HG03175 (cell line): Measurements from ENCODE around the gene ZFPL1.
"Not testable (repeated sequence)": the region's sequence is repeated elsewhere in the genome, so short reads cannot be mapped to it uniquely, and the experiment has no call there.

Experiments
- ATAC-seq: cut with Tn5 transposase; IDR thresholded peaks from one replicate; pipeline ENCODE4 v1.9.1; 2021; ENCODE audit warnings: mild to moderate bottlenecking, moderate library complexity; ENCODE audit not compliant: unreplicated experiment

The ZFPL1 gene

DNA sequence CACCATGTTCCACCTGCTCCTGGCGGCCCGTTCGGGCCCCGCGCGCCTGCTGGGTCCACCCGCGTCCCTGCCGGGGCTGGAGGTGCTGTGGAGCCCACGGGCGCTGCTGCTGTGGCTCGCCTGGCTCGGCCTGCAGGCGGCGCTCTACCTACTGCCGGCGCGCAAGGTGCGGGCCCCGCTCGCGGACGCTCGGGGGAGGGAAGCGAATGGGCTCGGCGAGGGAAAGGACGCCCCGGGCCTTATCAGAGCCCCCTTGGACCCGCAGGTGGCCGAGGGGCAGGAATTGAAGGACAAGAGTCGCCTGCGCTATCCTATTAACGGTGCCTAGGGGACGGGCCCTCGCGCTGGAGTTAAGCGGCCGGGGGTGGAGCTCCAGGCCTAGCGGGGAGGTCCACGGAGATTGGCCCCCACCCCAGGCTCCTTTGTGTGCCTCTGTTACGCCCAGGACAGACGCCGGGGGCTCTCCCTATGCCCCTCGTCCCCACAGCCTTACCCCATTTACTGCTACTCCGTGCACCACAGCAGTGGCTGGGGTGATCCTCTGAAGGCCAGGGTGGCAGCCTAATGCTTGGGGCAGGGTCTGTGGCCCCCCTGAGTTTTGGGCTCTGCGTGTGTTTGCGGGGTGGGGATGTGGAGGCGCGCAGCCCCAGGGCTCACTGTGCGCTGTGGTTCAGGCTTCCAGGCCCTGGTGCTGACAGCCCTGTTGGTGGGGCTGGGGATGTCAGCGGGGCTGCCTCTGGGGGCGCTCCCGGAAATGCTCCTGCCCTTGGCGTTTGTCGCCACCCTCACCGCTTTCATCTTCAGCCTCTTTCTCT, 28.7 kb downstream of the ZFPL1 start:
- ATAC-seq, result peak; percentile 38

GRCh38 chr11:65113361-65113756, 29.3 kb downstream of the ZFPL1 start:
- no peak for ATAC-seq

DNA sequence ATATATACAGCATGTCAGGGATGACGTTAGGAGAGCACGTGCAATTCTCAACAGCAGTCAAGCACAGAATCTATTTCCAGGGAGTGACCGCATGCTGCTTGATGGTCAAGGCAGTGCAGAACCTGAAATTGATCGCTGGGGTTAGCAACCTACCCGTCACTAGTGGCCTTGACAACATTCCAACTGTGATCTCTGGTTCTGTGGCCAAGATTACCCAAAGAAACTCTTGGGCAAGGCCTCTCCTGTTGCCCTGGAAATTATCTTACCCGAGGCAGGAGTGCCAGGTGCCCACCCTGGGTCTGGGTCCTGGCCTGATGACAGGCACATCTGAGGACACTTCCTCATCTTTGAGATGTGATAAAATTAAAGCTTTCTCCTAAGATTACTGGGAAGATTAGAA, 29.8 kb downstream of the ZFPL1 start:
- no peak for ATAC-seq

DNA sequence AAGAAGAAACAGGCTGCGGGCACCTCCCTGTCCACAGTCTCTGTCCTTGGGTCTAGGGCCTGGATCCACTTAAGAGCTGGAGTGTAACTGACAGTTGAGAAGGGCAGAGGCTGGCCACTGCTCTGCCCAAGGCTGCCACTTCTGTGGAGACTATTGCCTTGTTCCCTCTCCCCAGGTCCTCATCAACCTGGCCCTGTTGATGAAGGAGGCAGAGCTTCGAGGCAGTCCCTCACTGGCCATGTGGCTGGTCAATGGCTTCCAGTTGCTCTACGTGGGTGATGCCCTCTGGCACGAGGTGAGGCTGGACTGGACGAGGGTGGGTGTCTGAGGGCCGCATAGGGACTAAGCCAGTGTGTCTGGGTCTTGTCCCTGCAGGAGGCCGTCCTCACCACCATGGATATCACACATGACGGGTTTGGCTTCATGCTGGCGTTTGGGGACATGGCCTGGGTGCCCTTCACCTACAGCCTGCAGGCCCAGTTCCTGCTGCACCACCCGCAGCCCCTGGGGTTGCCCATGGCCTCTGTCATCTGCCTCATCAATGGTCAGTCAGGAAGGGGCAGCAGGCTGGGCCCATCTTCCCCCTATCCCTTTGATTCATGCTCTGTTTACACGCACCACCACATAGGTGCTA, 30.6 kb downstream of the ZFPL1 start:
- no peak for ATAC-seq

DNA sequence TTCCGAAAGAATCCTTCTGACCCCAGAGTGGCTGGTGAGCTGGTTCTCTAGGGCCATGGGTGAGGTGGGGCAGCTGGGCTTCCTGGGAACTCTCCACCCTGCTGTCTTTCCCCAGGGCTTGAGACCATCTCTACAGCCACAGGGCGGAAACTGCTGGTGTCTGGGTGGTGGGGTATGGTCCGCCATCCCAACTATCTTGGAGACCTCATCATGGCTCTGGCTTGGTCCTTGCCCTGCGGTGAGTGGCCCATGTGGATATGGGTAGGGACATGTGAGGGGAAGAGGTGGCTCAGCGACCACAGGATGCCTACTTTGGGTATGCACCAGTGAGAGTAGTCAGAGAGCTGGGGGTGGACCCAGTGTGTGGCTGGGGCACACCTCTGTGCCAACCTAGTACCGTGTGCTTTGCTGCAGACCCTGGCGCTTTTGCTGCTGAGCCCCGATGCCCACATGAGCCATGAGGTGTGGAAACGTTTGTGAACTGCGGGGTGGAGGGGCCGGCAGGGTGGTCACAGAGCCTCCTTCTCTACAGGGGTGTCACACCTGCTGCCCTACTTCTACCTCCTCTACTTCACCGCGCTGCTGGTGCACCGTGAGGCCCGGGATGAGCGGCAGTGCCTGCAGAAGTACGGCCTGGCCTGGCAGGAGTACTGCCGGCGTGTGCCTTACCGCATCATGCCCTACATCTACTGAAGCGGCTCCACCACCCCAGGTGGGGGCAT, 31.5 kb downstream of the ZFPL1 start:
- ATAC-seq, result no peak

DNA sequence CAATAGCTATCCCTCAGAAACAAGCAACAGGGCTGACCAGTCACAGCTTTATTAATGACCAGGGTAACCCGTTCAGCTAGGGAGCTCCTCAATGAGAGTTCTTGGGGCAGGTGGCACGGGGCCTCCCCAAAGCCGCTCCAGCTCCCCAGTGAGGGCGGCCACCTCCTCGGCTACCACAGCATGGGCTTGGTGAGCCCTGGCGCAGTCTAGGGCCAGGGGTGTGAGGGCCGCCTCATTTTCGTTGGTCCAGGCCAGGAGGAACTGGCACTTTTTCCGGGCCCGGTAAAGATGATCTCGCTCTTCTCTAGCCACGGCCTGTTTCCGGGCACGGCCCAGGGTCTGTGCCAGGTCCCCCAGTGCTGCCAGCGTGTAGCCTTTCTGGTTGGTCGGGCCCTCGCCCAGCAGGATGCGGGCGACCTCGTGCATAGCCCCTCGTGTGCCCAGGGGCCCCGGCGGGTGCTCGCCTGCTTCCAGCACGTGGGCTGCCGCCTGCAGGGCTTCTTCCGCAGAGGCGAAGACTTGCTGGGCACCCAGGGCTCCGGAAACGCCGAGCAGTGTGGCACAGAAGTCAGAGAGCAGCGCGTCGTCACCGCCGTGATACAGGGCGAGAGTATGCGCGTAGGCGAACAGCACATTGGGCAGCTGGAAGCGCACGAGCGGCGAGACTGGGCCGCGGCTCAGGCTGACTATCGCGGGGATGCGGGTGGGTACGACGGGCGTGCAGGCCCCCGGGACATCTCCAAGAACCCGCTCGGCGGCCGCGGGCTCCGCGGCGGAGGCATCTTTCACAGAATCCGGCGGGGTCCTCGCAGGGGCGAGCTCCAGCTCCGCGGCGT, 32.6 kb downstream of the ZFPL1 start:
- no peak for ATAC-seq

DNA sequence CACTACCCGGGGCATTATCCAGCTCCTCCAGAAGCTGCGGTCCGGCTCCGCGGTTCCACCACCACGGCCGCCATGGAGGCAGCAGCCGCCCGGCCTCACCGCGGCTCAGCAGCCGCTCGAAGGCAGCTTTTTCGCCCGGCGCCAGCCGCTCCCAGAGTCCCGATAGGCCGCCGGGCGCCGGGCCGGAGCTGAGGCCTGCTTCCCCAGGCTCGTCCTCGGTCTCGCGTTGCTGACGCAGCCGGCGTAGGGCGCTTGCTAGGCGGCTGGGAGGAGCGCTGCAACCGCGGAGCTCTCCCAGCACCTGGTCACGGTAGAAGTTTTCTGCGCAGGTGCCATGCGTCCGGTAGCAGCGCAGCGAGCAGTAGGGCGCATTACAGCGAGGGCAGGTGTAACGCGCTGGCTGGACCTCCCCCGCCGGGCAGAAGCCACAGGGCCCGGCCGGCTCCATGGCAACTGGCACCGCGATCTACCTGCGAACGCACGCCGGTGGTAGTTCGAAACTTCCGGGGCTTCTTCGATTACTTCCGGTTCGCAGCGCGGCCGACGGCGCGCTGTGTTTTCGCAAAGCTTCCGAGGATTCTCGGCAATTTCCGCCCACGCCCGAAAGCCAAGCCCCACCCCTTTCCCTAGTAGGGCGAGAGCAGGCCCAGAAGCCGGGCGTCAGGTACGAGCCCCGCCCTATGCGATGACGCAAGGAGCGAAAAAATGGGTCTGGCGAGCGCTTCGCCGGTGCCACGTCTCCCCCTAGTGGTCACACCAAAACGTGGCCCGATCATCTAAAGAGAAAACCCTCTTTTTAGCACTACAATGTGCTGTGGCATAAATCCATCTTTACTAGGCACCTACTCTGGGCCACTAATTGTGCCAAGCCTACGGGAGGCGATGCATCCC, 33.4 kb downstream of the ZFPL1 start, which contains the start of gene ZNHIT2:
ZNHIT2 (minus strand) TSS at position 496 of the 891 bp plus-strand sequence; CDS start at position 448, 48 bp downstream.
- ATAC-seq, result peak; percentile 58

GRCh38 chr11:65118097-65118837, 34.2 kb downstream of the ZFPL1 start:
- ATAC-seq, result no peak

GRCh38 chr11:65118891-65119669, 35.1 kb downstream of the ZFPL1 start:
- ATAC-seq, result not testable (repeated sequence)

DNA sequence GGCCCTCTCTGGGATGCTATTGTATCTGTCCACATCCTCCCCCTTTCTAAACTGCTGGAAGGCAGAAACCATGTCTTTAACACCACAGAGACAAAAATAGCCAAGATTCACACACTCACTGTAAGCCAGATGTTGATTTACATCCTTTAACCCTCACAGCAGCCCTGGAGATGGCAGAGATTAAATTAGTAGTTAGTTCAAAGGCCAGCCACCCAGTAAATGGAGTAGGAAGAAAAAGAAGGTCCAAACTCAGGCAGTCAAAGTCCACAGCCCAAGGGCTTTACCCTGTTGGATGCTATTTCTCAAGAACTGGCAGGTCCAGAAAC, 35.6 kb downstream of the ZFPL1 start:
- ATAC-seq, result no peak

GRCh38 chr11:65120831-65121230, 36.8 kb downstream of the ZFPL1 start:
- no peak for ATAC-seq

- no peak for ATAC-seq
These were observed 37.4 kb downstream of the ZFPL1 start for GRCh38 chr11:65121447-65121864.

- ATAC-seq, result peak; percentile 81
These were observed 38.1 kb downstream of the ZFPL1 start, which contains the start of the genes FAU and MRPL49 for GRCh38 chr11:65121865-65122696. Gene FAU (minus strand): TSS chr11:65122134. CDS start chr11:65121813, 321 bp downstream. Gene MRPL49 (plus strand): TSS chr11:65122321. CDS start chr11:65122347, 26 bp downstream.

- no peak for ATAC-seq
These were observed 40.6 kb downstream of the ZFPL1 start for GRCh38 chr11:65124480-65125196.

- no peak for ATAC-seq
These were observed 41.4 kb downstream of the ZFPL1 start for GRCh38 chr11:65125197-65126056.
